Measurements from ENCODE around the gene MAF.

MAF gene

DNA sequence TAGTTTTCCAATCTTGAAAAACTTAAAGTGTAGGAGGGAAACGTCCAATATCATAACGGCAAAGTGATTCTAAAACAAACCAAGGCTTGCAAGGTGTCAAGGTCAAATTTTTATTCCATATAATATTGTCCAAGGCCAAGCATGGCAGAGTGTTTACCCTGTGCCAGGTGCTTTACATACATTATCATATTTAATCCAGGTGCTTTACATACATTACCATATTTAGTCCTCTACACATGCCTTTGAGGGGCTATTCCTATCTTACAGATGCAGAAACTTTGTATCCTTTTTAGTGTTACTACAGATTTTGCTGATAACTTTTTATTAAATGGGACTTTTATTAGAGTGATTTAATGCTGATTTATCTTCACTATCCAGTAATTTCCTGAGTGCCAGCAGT lies 23.9 kb downstream of the MAF start:
- TF ChIP-seq, protein P1, sequence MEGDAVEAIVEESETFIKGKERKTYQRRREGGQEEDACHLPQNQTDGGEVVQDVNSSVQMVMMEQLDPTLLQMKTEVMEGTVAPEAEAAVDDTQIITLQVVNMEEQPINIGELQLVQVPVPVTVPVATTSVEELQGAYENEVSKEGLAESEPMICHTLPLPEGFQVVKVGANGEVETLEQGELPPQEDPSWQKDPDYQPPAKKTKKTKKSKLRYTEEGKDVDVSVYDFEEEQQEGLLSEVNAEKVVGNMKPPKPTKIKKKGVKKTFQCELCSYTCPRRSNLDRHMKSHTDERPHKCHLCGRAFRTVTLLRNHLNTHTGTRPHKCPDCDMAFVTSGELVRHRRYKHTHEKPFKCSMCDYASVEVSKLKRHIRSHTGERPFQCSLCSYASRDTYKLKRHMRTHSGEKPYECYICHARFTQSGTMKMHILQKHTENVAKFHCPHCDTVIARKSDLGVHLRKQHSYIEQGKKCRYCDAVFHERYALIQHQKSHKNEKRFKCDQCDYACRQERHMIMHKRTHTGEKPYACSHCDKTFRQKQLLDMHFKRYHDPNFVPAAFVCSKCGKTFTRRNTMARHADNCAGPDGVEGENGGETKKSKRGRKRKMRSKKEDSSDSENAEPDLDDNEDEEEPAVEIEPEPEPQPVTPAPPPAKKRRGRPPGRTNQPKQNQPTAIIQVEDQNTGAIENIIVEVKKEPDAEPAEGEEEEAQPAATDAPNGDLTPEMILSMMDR (IDR thresholded peaks at IDR 0.05; ENCODE audit: borderline replicate concordance, control extremely low read depth, extremely low read depth, insufficient read depth, missing control alignments) = no peak

DNA sequence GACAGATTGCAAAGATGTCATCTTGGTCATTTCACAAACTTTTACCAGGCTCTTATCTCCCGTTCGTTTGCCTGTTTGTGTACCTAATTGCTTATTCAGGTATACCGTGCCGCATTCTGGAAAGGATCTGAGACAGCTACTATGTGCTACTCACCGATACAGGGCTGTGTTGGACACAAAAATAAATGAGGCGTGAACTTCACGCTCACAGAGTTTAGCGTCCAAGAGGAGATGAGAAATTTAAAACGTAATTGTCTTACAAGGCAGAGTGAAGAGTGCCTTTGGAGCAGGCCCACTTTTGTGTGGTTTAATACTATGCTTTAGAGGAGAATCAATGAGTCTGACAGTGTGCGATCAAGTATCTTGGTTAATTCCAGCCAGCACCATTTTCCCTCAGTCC lies 26.7 kb downstream of the MAF start:
- TF ChIP-seq, protein P1 (IDR thresholded peaks at IDR 0.05; ENCODE audit: borderline replicate concordance, control extremely low read depth, extremely low read depth, insufficient read depth, missing control alignments) = no peak
- DNase-seq (ENCODE audit: low spot score) = no peak
- in situ Hi-C loops (cut with MboI; ENCODE audit: low sequenced_read_pairs, unreplicated experiment) = no loop called here

More for the DNA sequence above, 23.9 kb downstream of the MAF start:
- DNase-seq (ENCODE audit: low spot score) = no peak
- in situ Hi-C loops (cut with MboI; ENCODE audit: low sequenced_read_pairs, unreplicated experiment) = no loop called here

DNA sequence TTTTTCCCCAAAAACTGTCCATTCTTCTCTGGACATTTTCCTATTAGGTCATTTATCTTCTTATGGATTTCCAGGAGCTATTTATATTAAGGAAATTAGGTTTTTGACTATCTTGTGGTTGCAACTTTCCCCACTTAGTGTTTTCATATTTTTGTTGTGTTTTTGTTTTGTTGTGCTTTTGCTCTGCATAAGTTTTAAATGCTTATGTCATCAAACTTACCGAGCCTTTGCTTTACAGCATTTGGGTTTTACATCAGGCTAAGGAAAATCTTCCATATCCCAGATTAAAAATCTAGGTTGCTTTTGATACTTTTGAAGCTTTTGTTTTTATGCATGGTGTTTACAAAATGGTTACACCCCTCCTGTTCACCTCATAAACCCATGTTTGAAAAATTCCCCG lies 27.5 kb downstream of the MAF start:
- TF ChIP-seq, protein P1 (IDR thresholded peaks at IDR 0.05; ENCODE audit: borderline replicate concordance, control extremely low read depth, extremely low read depth, insufficient read depth, missing control alignments) = no peak
- in situ Hi-C loops (cut with MboI; ENCODE audit: low sequenced_read_pairs, unreplicated experiment) = no loop called here
- DNase-seq (ENCODE audit: low spot score) = no peak

DNA sequence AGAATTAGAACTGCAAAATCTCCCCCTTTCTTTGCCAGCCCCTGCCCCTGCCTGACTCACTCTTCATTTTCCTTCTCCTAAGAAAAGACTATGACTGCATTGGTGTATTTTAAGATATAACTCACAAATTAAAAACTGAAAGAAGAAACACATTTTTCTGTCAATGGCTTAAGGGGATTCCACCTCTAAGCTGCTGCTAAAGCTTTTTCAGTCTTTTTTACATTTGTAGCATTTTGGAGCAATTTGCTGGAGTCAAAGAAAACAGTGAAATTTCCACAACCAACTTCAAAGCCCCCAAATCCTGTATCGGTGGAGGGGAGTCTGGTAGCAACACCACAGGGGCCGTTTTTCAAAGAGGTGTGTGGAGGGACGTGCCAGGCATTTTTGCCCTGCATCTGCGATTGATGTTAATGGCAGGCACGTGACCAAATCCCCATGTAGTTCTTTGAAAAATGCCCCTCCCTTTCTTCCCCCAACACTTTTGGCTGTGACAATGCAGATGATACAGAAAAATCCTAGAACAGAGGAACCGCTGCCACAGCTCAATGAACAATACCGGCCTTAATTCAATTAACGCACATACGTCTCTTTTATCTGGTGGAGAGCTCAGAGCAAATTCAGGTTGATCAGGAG lies 28.5 kb downstream of the MAF start:
- TF ChIP-seq, protein P1 (IDR thresholded peaks at IDR 0.05; ENCODE audit: borderline replicate concordance, control extremely low read depth, extremely low read depth, insufficient read depth, missing control alignments) = no peak
- in situ Hi-C loops (cut with MboI; ENCODE audit: low sequenced_read_pairs, unreplicated experiment) = no loop called here
- DNase-seq (ENCODE audit: low spot score) = no peak

DNA sequence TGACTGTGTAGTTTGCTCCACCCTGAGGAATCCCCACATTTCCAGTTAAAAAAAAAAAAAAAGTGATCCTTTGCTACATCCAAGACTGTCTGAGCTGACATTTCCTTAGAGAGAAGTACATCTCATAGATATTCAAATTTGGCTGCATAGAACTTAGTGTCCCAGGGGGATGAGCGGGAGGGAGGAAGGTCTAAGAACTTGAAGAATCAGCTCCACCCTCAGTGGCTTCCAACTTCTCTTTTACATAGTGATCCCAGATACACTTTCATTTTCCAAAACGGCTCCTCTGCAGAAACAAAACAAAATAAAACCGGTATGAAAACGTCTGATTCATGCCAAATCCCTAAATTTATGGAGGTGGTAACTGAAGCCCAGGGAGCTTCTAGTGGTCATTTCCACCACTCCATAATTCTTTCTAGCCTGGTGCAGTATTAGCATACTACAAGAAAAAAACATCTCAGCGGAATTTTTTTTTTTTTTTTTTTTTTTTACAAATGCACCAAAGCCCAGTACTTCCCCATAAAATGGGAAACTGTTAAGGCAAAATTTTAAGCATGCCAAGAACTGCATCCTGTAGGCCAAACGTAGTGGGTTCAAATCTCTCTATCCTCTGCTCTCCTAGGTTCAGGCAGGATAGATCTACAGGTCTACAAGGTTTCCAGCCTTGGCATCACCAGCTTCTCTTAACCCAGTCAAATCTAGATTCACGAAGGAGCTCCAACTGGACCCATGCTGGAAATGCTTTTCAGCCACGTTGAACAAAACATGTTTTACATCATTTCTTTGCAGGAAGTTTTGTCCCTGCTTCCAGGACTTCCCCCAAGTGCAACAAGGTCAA lies 29.3 kb downstream of the MAF start:
- in situ Hi-C loops (cut with MboI; ENCODE audit: low sequenced_read_pairs, unreplicated experiment) = no loop called here
- no peak for DNase-seq (ENCODE audit: low spot score)
- TF ChIP-seq, protein P1 (IDR thresholded peaks at IDR 0.05; ENCODE audit: borderline replicate concordance, control extremely low read depth, extremely low read depth, insufficient read depth, missing control alignments) = no peak

DNA sequence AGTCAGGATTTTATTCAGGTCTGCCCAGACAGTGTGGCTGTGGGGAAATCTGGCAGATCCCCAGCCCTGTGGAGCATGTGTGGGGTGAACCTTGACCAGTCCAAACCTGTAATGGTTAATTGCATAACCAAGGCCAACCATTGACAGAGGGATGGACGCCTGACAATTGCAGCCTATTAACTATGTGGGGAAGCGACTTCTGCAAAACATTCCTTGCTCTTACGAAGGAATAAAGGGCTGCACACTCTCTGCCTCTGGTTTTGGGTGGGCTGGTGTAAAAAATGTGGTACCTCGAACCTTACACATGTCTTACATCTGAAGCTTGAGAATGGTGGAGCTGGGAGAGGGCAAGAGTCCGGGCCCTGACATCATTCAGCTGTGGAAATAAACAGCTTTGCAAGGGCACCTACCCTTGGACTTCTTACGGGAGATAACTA lies 35.8 kb downstream of the MAF start:
- DNase-seq (ENCODE audit: low spot score) = no peak
- in situ Hi-C loops (cut with MboI; ENCODE audit: low sequenced_read_pairs, unreplicated experiment) = no loop called here
- TF ChIP-seq, protein P1 (IDR thresholded peaks at IDR 0.05; ENCODE audit: borderline replicate concordance, control extremely low read depth, extremely low read depth, insufficient read depth, missing control alignments) = no peak
